K562 (cell line): Measurements from ENCODE around the gene NHS.

Experiments
- LARP7 ChIP-seq: fragments of 450-650 bp; IDR thresholded peaks from 2 replicates; pipeline ENCODE4 v1.6.1; 2016
- TF ChIP-seq, protein P1 (sequence below), 3 experiments: IDR thresholded peaks in 2 of 3; conservative IDR thresholded peaks in 1 of 3; 2 replicates each; pipeline ENCODE4 v1.5.1; 2011 to 2012; ENCODE audit warnings: low read length in 3 of 3, mild to moderate bottlenecking in 3 of 3, control low read depth in 2 of 3, improper control_type of control experiment in 1 of 3, inconsistent platforms in 1 of 3, low read depth in 1 of 3, mixed read lengths in 1 of 3, moderate library complexity in 1 of 3; ENCODE audit not compliant: insufficient read depth in 2 of 3

DNA sequence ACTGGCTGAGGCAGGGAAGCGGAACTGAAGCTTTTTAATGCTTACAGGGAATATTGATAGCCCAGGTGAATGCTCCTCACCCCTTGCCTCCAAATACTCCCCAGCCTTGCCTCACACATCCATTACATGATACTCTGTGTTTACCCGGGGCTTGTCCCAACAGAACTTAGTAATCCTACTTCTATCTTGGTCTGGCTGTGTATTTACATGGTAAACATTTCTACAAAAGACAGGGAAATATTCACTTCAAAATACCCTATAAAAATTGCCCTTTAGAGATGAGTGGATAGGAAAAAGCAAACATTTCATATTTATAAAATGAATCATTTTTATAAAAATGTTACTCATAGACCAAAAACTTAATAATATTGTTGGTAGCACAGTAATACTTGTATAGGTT, 120.1 kb downstream of the NHS start:
- no peak for TF ChIP-seq LARP7
- TF ChIP-seq, protein P1, sequence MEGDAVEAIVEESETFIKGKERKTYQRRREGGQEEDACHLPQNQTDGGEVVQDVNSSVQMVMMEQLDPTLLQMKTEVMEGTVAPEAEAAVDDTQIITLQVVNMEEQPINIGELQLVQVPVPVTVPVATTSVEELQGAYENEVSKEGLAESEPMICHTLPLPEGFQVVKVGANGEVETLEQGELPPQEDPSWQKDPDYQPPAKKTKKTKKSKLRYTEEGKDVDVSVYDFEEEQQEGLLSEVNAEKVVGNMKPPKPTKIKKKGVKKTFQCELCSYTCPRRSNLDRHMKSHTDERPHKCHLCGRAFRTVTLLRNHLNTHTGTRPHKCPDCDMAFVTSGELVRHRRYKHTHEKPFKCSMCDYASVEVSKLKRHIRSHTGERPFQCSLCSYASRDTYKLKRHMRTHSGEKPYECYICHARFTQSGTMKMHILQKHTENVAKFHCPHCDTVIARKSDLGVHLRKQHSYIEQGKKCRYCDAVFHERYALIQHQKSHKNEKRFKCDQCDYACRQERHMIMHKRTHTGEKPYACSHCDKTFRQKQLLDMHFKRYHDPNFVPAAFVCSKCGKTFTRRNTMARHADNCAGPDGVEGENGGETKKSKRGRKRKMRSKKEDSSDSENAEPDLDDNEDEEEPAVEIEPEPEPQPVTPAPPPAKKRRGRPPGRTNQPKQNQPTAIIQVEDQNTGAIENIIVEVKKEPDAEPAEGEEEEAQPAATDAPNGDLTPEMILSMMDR (IDR thresholded peaks at IDR 0.05 in 2 of 3, conservative IDR thresholded peaks at IDR 0.05 in 1 of 3; ENCODE audit: insufficient read depth in 2 of 3, low read depth in 1 of 3, low read length in 3 of 3) = no peak
